ENCODE data around the gene ACSS3. TPM values are rescaled to one million over a fixed set of nuclear protein-coding genes. Genes with fewer than 3 reads are reported as not detected.

ACSS3 gene
- polyA plus RNA-seq, 1 of the 3 experiments (the other 2 are of a cell fraction) = 0.02 TPM

DNA sequence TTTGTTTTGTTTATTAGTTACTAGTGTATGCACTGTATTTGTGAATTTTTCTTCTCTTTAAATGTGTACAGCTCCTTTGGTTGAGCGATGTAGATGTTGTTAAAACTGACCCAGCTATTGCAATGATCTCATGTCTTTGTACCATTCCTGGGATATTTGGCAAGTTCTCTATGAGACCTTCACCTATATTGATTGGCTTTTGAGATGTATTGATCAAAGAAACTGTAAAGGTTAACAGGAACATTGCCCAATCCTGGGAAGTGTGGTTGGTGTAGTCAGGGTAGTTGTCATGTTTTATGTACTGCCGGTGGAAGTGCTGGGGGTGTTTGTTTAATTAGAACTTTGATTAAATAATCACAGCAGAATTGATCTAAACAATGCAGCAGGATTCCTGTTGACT is 43.1 kb downstream of the ACSS3 start (continued):
- TF ChIP-seq USF1 (IDR thresholded peaks at IDR 0.05; ENCODE audit: borderline replicate concordance, low read depth) (no peak), FOXM1 (IDR thresholded peaks at IDR 0.05; ENCODE audit: low read depth) (no peak), RXRA (IDR thresholded peaks at IDR 0.05; ENCODE audit: borderline replicate concordance, low read depth) (no peak), RCOR1 (IDR thresholded peaks at IDR 0.05; ENCODE audit: low read length) (no peak), GABPA (IDR thresholded peaks at IDR 0.05; ENCODE audit: low read depth) (no peak), TCF12 (IDR thresholded peaks at IDR 0.05) (no peak), NRF1 (IDR thresholded peaks at IDR 0.05; ENCODE audit: low read depth, low read length) (no peak), JUND (IDR thresholded peaks at IDR 0.05) (no peak)

DNA sequence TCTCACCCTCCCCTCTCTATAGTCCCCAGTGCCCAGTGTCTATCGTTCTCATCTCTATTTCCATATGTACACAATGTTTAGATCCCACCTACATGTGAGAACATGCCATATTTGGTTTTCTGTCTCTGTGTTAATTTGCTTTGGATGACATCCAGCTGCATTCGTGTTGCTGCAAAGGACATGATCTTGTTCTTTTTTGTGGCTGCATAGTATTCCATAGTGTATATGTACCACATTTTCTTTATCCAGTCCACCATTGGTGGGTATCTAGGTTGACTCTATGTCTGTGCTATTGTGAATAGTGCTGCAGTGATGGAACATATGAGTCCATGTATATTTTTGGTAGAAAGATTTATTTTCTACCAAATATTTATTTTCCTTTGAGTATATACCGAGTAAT is 45.7 kb downstream of the ACSS3 start:
- ChIA-PET CTCF (no interaction called here), POLR2A (no interaction called here)
- WGBS (ENCODE audit: low lambda C conversion rate) = 24% methylated on average over 3 of the region's 3 CpGs

GRCh38 chr12:81125691-81126090 is 47.8 kb downstream of the ACSS3 start:
- H2AFZ ChIP-seq (ENCODE audit: low read depth) = no peak overlapping the region
- CTCF ChIA-PET = no interaction called here
- DNase-seq = no peak
- H3K27ac ChIP-seq (ENCODE audit: low read depth in 2 of 2, low read length in 1 of 2) = no peak overlapping the region
- H3K9ac ChIP-seq = no peak overlapping the region
- H3K4me2 ChIP-seq = no peak overlapping the region
- H4K20me1 ChIP-seq (ENCODE audit: insufficient read depth) = no peaks in the 10 kb centered on the region
- H3K79me2 ChIP-seq (ENCODE audit: insufficient read depth) = no peaks in the 10 kb centered on the region
- H3K9me3 ChIP-seq = no peaks in the 10 kb centered on the region
- H3K4me1 ChIP-seq (ENCODE audit: control insufficient read depth in 1 of 2, insufficient read depth in 2 of 2, low read depth in 1 of 2, low read length in 1 of 2) = no peaks in the 10 kb centered on the region
- no peak overlapping the region for H3K4me3 ChIP-seq (ENCODE audit: low read depth in 2 of 2, low read length in 1 of 2)
- no peaks in the 10 kb centered on the region for H3F3A ChIP-seq (replicated peaks; ENCODE audit: insufficient read depth)
- no peaks in the 10 kb centered on the region for H3K36me3 ChIP-seq (replicated peaks in 1 of 2; ENCODE audit: control insufficient read depth in 1 of 2, insufficient read depth in 2 of 2, low read length in 1 of 2)
- POLR2A ChIA-PET = no interaction called here
- H3K9me2 ChIP-seq = no peaks in the 10 kb centered on the region
- 19% methylated on average over 8 of the region's 8 CpGs for WGBS (ENCODE audit: low lambda C conversion rate)
- H3K27me3 ChIP-seq (ENCODE audit: insufficient read depth) = no peaks in the 10 kb centered on the region
- TF ChIP-seq RXRA (IDR thresholded peaks at IDR 0.05; ENCODE audit: borderline replicate concordance, low read depth) (no peak), RAD21 (IDR thresholded peaks at IDR 0.05; ENCODE audit: low read length) (no peak), MXI1 (IDR thresholded peaks at IDR 0.05; ENCODE audit: low read depth, low read length) (no peak), SIN3A (IDR thresholded peaks at IDR 0.05; ENCODE audit: borderline replicate concordance, low read depth, low read length) (no peak), TAF1 (IDR thresholded peaks at IDR 0.05; ENCODE audit: borderline replicate concordance, low read depth, low read length) (no peak), FOSL2 (IDR thresholded peaks at IDR 0.05; ENCODE audit: borderline replicate concordance, low read depth) (no peak), ELF1 (IDR thresholded peaks at IDR 0.05) (no peak), EZH2phosphoT487 (IDR thresholded peaks at IDR 0.05; ENCODE audit: borderline replicate concordance, low read depth) (no peak)
- TF ChIP-seq, protein P1, sequence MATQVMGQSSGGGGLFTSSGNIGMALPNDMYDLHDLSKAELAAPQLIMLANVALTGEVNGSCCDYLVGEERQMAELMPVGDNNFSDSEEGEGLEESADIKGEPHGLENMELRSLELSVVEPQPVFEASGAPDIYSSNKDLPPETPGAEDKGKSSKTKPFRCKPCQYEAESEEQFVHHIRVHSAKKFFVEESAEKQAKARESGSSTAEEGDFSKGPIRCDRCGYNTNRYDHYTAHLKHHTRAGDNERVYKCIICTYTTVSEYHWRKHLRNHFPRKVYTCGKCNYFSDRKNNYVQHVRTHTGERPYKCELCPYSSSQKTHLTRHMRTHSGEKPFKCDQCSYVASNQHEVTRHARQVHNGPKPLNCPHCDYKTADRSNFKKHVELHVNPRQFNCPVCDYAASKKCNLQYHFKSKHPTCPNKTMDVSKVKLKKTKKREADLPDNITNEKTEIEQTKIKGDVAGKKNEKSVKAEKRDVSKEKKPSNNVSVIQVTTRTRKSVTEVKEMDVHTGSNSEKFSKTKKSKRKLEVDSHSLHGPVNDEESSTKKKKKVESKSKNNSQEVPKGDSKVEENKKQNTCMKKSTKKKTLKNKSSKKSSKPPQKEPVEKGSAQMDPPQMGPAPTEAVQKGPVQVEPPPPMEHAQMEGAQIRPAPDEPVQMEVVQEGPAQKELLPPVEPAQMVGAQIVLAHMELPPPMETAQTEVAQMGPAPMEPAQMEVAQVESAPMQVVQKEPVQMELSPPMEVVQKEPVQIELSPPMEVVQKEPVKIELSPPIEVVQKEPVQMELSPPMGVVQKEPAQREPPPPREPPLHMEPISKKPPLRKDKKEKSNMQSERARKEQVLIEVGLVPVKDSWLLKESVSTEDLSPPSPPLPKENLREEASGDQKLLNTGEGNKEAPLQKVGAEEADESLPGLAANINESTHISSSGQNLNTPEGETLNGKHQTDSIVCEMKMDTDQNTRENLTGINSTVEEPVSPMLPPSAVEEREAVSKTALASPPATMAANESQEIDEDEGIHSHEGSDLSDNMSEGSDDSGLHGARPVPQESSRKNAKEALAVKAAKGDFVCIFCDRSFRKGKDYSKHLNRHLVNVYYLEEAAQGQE (IDR thresholded peaks at IDR 0.05; ENCODE audit: low read depth, low read length) = no peak

More for the DNA sequence above, 45.7 kb downstream of the ACSS3 start:
- no peaks in the 10 kb centered on the region for H3K4me1 ChIP-seq (ENCODE audit: control insufficient read depth in 1 of 2, insufficient read depth in 2 of 2, low read depth in 1 of 2, low read length in 1 of 2)
- TF ChIP-seq TEAD4 (IDR thresholded peaks at IDR 0.05; ENCODE audit: borderline replicate concordance, insufficient read depth) (no peak), ELF1 (IDR thresholded peaks at IDR 0.05) (no peak), FOSL2 (IDR thresholded peaks at IDR 0.05; ENCODE audit: borderline replicate concordance, low read depth) (no peak), FOXM1 (IDR thresholded peaks at IDR 0.05; ENCODE audit: low read depth) (no peak), GABPA (IDR thresholded peaks at IDR 0.05; ENCODE audit: low read depth) (no peak), FOXJ3 (CRISPR knock-in tag; IDR thresholded peaks at IDR 0.05) (no peak), JUND (IDR thresholded peaks at IDR 0.05) (no peak)
- TF ChIP-seq, protein P1 (IDR thresholded peaks at IDR 0.05; ENCODE audit: low read depth, low read length) = no peak
- no peak overlapping the region for H2AFZ ChIP-seq (ENCODE audit: low read depth)
- H3K4me3 ChIP-seq (ENCODE audit: low read depth in 2 of 2, low read length in 1 of 2) = no peak overlapping the region
- H3K9me2 ChIP-seq = no peaks in the 10 kb centered on the region
- no peak overlapping the region for H3K27ac ChIP-seq (ENCODE audit: low read depth in 2 of 2, low read length in 1 of 2)
- H3F3A ChIP-seq (replicated peaks; ENCODE audit: insufficient read depth) = no peaks in the 10 kb centered on the region
- H3K9ac ChIP-seq = no peak overlapping the region
- no peak overlapping the region for H3K4me2 ChIP-seq
- H4K20me1 ChIP-seq (ENCODE audit: insufficient read depth) = no peaks in the 10 kb centered on the region
- no peak for DNase-seq
- H3K9me3 ChIP-seq = no peaks in the 10 kb centered on the region
- H3K36me3 ChIP-seq (replicated peaks in 1 of 2; ENCODE audit: control insufficient read depth in 1 of 2, insufficient read depth in 2 of 2, low read length in 1 of 2) = no peaks in the 10 kb centered on the region
- H3K79me2 ChIP-seq (ENCODE audit: insufficient read depth) = no peaks in the 10 kb centered on the region
- no peaks in the 10 kb centered on the region for H3K27me3 ChIP-seq (ENCODE audit: insufficient read depth)
